ENCODE data around the gene FAM13C.
"Not testable (repeated sequence)": the region's sequence is repeated elsewhere in the genome, so short reads cannot be mapped to it uniquely, and the experiment has no call there.

FAM13C gene

DNA sequence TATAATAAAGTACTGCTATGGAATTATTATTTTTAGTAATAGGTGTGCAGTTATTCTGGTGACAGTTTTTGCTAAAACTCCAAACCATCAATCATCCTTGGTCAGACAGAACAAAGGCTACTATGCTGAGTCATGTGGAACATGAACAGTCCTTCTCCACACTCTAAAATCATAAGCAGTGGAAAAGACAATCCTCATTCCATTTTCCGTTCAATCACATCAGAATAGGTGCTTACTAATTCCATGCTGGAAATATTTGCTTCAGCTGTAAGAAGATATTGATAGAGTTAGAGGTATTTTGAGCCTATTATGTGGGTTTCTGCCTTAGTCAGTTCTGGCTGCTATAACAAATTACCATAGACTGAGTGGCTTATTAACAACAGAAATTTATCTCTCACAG, 82.9 kb downstream of the FAM13C start:
- DNase-seq (ENCODE audit: low read depth in 3 of 3), result no peak

DNA sequence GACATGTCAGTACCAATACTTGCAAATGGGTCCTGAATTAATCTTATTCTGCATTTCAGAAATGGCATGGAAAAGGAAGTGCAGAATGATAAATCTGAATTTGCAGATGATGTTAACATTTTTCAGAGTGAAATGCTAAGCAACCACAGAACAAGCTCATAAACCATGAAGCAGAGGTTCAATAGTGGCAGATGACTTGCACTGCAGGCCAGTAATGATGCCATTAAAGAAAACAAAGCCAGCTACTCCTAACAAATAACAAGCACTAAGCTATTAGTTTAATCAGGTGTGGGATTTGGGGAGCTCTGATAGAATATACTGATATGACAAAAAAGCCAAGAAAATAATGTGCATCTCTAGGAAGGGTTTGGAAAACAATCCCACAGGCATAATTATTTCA, 85.4 kb downstream of the FAM13C start:
- no peak for DNase-seq (ENCODE audit: low read depth in 3 of 3)

- DNase-seq (ENCODE audit: low read depth in 3 of 3), result no peak
Measured at GRCh38 chr10:59276133-59276532, 86.2 kb downstream of the FAM13C start.

DNA sequence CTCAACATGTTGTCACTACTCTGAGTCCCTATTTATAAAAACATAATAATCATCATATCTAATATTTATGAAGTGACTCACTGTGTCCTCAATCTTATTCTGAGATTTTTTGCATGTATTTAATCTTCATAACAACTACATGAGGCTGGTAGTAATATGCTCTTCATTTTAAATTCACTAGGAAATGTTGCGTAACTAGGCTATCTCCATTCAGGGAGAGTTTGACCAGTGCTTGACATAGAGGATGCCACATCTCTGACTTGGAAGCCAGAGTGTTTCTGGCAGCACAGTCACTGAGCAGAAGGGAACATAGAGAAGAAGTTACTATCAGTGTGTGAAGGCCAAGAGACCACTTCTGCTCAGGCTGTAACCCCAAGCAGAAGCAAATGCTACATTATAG, 88.9 kb downstream of the FAM13C start:
- DNase-seq (ENCODE audit: low read depth in 3 of 3), result no peak

DNA sequence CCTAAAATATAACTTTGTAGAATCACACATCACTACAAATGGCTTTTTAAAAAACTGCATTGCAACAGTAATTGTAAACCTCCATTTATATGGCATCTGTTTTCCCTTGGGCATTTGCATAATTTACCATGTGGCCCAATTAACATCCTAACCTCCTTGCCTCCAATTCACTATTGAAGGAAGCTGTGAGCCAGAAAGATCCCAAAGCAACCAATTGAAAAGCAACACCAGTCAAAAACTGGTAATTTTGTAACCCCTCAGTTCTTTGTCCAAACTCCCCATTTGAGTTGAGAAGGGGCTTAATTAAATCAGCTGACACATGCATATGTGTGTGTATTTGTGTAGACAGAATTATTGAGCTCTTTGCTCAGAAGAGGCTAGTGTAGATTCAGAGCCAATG, 90.3 kb downstream of the FAM13C start:
- DNase-seq (ENCODE audit: low read depth in 3 of 3), result no peak

DNA sequence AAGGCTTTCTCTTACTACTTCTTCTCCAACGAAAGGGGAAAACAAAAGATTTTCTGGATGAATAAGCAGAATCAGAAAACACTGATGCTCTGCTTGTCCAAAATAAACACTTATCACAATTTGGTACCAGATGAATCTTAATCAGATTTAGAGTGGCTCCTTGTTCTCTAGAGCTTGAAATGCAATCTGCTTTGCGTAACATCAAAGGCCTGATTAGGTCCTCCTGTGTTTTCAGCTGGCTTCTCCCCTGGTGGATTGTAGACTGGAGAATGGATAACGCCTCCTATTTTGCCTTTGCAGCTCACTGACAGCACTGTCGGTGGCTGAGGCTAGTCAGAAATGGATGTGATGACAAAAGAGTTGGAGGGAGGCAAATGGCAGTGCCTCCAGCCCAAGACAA, 91.2 kb downstream of the FAM13C start:
- DNase-seq (ENCODE audit: low read depth in 3 of 3), result no peak

DNA sequence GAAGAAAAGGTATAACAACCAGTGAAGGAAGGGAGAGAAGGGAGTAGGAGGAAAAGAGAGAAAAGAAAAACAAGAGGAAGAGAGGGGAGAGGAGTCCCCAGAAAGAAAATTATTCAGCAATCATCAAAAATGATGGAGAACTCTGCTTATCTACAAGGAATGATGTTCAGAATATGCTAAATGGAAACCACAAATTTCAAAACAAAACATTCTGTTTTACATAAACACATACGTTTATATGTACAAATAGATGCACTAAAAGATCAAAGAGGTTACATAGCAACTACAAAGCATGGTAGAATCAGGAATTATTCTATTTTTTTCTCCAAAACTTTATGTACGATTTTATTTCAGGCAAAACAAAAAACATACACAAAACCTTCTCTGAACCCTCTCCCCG, 91.9 kb downstream of the FAM13C start:
- no peak for DNase-seq (ENCODE audit: low read depth in 3 of 3)

DNA sequence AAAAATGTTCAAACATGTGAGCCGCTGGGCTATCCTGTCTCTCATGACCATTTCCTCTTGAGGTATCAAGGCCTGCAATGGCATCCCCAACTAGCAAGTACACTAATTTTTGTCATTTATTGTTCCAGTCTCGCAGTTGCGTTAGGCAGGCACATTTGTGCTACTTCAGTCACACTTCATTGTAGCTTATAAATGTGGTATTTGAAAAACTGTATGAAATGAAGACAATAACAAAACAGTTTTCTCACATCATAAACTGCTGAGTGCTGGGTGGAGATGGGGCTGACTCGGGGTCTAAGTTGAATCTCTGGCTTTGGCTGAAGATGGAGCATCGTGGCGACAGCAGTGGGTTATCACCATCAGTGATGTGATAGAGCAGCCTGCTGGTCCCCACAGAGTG, 92.7 kb downstream of the FAM13C start:
- no peak for DNase-seq (ENCODE audit: low read depth in 3 of 3)

- DNase-seq (ENCODE audit: low read depth in 3 of 3), result no peak
Measured at GRCh38 chr10:59268460-59268859, 93.9 kb downstream of the FAM13C start.

DNA sequence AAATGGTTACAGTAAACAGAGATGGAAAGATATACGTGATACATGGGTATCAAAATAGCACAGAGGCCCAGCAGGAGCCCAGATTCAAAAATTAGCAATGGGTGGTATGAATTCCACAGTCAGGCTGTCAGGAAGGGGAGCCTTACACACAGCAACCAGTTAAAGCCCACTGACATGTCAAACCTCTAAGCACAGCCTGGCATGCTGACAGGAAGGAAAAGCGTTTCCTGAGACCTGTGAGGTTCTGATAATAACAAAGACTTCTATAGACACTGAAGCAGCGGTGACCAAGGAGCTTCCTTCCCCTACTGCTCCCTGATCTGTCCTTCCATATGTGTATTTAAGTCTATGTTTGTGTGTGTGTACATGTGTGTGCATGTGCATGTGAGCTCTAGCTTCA, 96.0 kb downstream of the FAM13C start:
- no peak for DNase-seq (ENCODE audit: low read depth in 3 of 3)

GRCh38 chr10:59265141-59265540, 97.2 kb downstream of the FAM13C start:
- DNase-seq (ENCODE audit: low read depth in 3 of 3), result no peak

- DNase-seq (ENCODE audit: low read depth in 3 of 3), result no peak
Measured at GRCh38 chr10:59258890-59259289, 103.5 kb downstream of the FAM13C start.

DNA sequence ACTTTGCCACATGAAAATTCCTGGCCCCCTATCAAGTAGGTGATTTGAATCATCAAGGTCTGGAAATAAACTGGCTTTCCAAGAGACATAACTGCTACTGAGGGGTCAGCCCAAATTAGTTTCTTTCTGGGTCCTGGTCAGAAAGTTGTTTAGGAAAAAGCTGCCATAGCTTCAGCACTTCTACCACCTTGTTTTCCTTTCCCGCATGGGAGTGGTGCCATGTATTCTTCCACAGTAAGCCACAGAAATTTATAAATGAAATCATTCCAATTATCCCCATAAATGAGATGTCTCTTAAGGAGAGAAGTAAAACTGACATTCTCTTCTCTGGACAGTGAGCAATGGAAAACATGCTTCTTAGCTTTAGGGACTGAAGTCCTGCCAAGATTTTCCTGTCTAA, 105.1 kb downstream of the FAM13C start:
- DNase-seq (ENCODE audit: low read depth in 3 of 3), result no peak

- DNase-seq (ENCODE audit: low read depth in 3 of 3), result no peak
Measured at GRCh38 chr10:59255463-59255862, 106.9 kb downstream of the FAM13C start.

DNA sequence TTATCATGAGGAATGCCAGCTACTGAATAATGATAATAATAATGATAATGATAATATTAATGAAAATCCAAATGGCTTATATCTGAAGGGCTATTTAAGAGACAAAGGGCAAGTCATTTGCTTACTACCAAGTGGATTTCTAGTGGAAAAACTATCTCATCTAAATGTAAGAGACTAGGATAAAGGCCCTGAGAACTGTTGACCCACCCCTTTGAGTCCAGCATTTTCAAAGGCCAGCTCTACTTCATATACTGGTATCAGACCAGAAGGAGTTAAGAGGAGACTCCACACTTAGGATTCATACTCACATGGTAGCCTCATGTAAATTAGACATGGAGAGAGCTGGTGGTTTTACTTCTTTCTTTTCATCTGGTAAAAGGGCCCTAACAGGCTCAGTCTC, 109.9 kb downstream of the FAM13C start:
- DNase-seq (ENCODE audit: low read depth in 3 of 3), result no peak

DNA sequence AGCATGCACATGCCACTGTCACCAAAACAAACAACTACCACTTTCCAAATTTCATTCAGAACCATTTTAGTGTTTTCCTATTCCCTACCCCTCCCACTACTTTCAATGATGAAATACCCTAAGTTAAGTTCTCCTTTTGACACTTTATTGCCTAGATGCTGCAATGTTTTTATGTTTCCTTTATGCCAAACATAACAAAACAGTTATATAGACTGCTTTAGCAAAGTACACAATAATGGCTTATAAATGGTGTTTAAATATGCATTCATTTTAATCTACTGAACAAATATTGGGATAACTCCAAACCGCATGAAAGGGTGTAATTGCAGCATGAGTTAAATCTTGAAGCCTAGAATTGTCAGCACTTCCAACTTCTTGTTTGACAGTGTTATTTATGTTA, 116.7 kb downstream of the FAM13C start:
- no peak for DNase-seq (ENCODE audit: low read depth in 3 of 3)

- DNase-seq (ENCODE audit: low read depth in 3 of 3), result no peak
Measured at GRCh38 chr10:59244871-59245270, 117.5 kb downstream of the FAM13C start.

- DNase-seq (ENCODE audit: low read depth in 3 of 3), result no peak
Measured at GRCh38 chr10:59243611-59244195, 118.6 kb downstream of the FAM13C start.

- DNase-seq (ENCODE audit: low read depth in 3 of 3), result no peak
Measured at GRCh38 chr10:59242991-59243390, 119.4 kb downstream of the FAM13C start.

DNA sequence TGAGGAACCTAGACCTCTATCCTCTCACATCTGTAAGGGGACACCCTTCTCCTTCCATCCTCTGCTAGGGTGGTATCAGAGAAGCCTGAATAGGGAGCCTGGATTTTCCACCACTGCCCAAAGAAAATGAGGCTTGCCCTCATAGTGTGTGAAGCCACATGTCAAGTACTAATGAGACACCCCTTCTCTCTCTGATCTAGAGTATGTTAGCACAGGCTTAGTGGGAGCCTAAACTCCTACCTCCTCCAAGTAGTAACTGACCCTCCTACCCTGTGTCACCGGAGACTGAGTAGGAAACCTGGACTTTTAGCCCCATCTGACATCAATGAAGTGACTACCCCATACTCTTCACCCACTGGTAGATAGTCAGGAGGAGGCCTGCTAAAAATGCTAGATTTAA, 120.3 kb downstream of the FAM13C start:
- DNase-seq (ENCODE audit: low read depth in 3 of 3), result no peak

- DNase-seq (ENCODE audit: low read depth in 3 of 3), result no peak
Measured at GRCh38 chr10:59240582-59241183, 121.7 kb downstream of the FAM13C start.

DNA sequence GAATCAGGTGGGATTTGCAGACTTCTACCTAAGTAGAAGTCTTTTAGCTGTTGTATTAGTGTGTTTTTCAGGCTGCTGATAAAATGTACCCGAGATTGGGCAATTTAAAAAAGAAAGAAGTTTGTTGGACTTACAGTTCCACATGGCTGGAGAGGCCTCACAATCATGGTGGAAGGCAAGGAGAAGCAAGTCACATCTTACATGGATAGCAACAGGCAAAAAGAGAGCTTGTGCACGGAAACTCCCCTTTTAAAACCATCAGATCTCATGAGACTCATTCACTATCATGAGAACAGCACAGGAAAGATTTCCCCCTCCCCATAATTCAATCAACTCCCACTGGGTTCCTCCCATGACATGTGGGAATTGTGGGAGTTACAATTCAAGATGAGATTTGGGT, 123.2 kb downstream of the FAM13C start:
- DNase-seq (ENCODE audit: low read depth in 3 of 3), result not testable (repeated sequence)

- DNase-seq (ENCODE audit: low read depth in 3 of 3), result no peak
Measured at GRCh38 chr10:59237775-59238174, 124.6 kb downstream of the FAM13C start.

- no peak for DNase-seq (ENCODE audit: low read depth in 3 of 3)
Measured at GRCh38 chr10:59236064-59236697, 126.2 kb downstream of the FAM13C start.
